PC-3 (cell line): ENCODE results near the gene NAPB. TPM values are rescaled to one million over a fixed set of nuclear protein-coding genes. Genes with fewer than 3 reads are reported as not detected.

Experiments
- ATAC-seq: fragments of 200-7000 bp; cut with Tn5 transposase; 2 replicates; pipeline ENCODE4 v1.9.1; 2020; ENCODE audit warnings: mild to moderate bottlenecking, moderate library complexity
- BruUV-seq: library from RNA; stranded (reverse); fragments of 400-500 nt; replicated peaks from 2 replicates; lab custom pipeline; 2021; lab: Mats Ljungman, UMichigan
- CTCF ChIA-PET: fragments of 300-600 bp; sonication (Branson Sonifier 250); formaldehyde crosslinking; loops from one replicate; lab custom pipeline; 2022; ENCODE audit warnings: antibody characterized with exemption; lab: Charles Lee
- POLR2A ChIA-PET: fragments of 300-600 bp; sonication (Branson Sonifier 250); formaldehyde crosslinking; loops from one replicate; lab custom pipeline; 2022; ENCODE audit warnings: antibody characterized with exemption; ENCODE audit not compliant: unreplicated experiment; lab: Charles Lee
- DNase-seq: peaks from one replicate; pipeline ENCODE4 v3.0.0-alpha.2; 2015
- H2AFZ ChIP-seq: fragments of 300-600 bp; sonication (generic); 2 replicates; pipeline ENCODE4 v1.6.0; 2016; ENCODE audit warnings: antibody characterized with exemption, low read length
- H3F3A ChIP-seq: fragments of 300-600 bp; sonication (generic); one replicate; pipeline ENCODE4 v1.6.0; 2017; ENCODE audit warnings: antibody characterized with exemption, low read length, control low read depth, mild to moderate bottlenecking; ENCODE audit not compliant: unreplicated experiment
- H3K27ac ChIP-seq: fragments of 300-600 bp; sonication (generic); 2 replicates; pipeline ENCODE4 v1.5.1; 2016; ENCODE audit warnings: mild to moderate bottlenecking, low read length
- H3K27me3 ChIP-seq: fragments of 300-600 bp; sonication (generic); 2 replicates; pipeline ENCODE4 v1.6.1; 2016; ENCODE audit warnings: low read length, mixed read lengths
- H3K36me3 ChIP-seq: fragments of 300-600 bp; sonication (generic); 2 replicates; pipeline ENCODE4 v1.6.1; 2016; ENCODE audit warnings: low read depth, mixed run types, low read length, mixed read lengths
- H3K4me1 ChIP-seq: fragments of 300-600 bp; sonication (generic); 2 replicates; pipeline ENCODE4 v1.5.1; 2016; ENCODE audit warnings: low read length; ENCODE audit not compliant: insufficient read depth
- H3K4me2 ChIP-seq: fragments of 300-600 bp; sonication (generic); 2 replicates; pipeline ENCODE4 v1.6.0; 2016; ENCODE audit warnings: low read length
- H3K4me3 ChIP-seq: fragments of 300-600 bp; sonication (generic); 2 replicates; pipeline ENCODE4 v1.5.1; 2016; ENCODE audit warnings: mild to moderate bottlenecking, low read length, mixed read lengths
- H3K79me2 ChIP-seq: fragments of 300-600 bp; sonication (generic); 2 replicates; pipeline ENCODE4 v1.6.1; 2017; ENCODE audit warnings: low read length, mixed read lengths
- H3K9ac ChIP-seq: fragments of 300-600 bp; sonication (generic); 2 replicates; pipeline ENCODE4 v1.6.0; 2016; ENCODE audit warnings: mild to moderate bottlenecking, low read length
- H3K9me2 ChIP-seq: fragments of 300-600 bp; sonication (generic); replicated peaks from 2 replicates; pipeline ENCODE4 v1.6.1; 2016; ENCODE audit warnings: mixed run types, low read length, mixed read lengths
- H3K9me3 ChIP-seq: fragments of 300-600 bp; sonication (generic); 2 replicates; pipeline ENCODE4 v1.6.1; 2016; ENCODE audit warnings: low read length, mixed read lengths
- H4K20me1 ChIP-seq: fragments of 300-600 bp; sonication (generic); 2 replicates; pipeline ENCODE4 v1.6.1; 2016; ENCODE audit warnings: low read length, mixed read lengths
- CTCF ChIP-seq: fragments of 300-600 bp; sonication (generic); conservative IDR thresholded peaks from 2 replicates; pipeline ENCODE4 v1.5.1; 2017; ENCODE audit warnings: antibody characterized with exemption, low read depth, mild to moderate bottlenecking, low read length
- EZH2 ChIP-seq: fragments of 300-600 bp; sonication (generic); IDR thresholded peaks from one replicate; pipeline ENCODE4 v1.6.1; 2017; ENCODE audit warnings: antibody characterized with exemption, mild to moderate bottlenecking, low read length; ENCODE audit not compliant: unreplicated experiment
- EZH2phosphoT487 ChIP-seq: fragments of 300-600 bp; sonication (generic); IDR thresholded peaks from 2 replicates; pipeline ENCODE4 v1.6.1; 2018; ENCODE audit warnings: mild to moderate bottlenecking, antibody characterized with exemption, low read length, borderline replicate concordance
- intact Hi-C: fragments of 100-400 bp; cut with micrococcal nuclease; formaldehyde crosslinking; loops from 2 replicates; pipeline ENCODE4 v1.9.0; 2023
- total RNA-seq: library from RNA; depleted of rRNA; stranded (reverse); fragments of >200 nt; gene quantifications from 2 replicates; pipeline ENCODE4 v1.2.3, GENCODE V29; 2014

NAPB gene
- total RNA-seq, 1 experiment from 2014 or later: 7.8 TPM

GRCh38 chr20:23335521-23335920 lies 85.8 kb downstream of the NAPB start:
- intact Hi-C loops: no loop called here
- Histone ChIP-seq H3K9me2 (no peaks in the 10 kb centered on the region), H3F3A (no peaks in the 10 kb centered on the region), H3K36me3 (no peaks in the 10 kb centered on the region), H3K79me2 (no peaks in the 10 kb centered on the region), H3K27ac (no peak overlapping the region), H3K27me3 (no peaks in the 10 kb centered on the region), H4K20me1 (no peaks in the 10 kb centered on the region), H3K9me3 (no peaks in the 10 kb centered on the region), H3K4me2 (no peak overlapping the region), H3K4me1 (no peaks in the 10 kb centered on the region), H3K9ac (no peak overlapping the region), H3K4me3 (no peak overlapping the region), H2AFZ (no peak overlapping the region)
- DNase-seq: no peak
- ATAC-seq: no peak
- ChIA-PET CTCF (no interaction called here), POLR2A (no interaction called here)
- no peak for TF ChIP-seq EZH2
- no peak for TF ChIP-seq CTCF
- TF ChIP-seq EZH2phosphoT487: no peak
- BruUV-seq: no TSS peak

GRCh38 chr20:23334111-23334510 lies 87.2 kb downstream of the NAPB start:
- no peak overlapping the region for H3K4me3 ChIP-seq
- no peaks in the 10 kb centered on the region for H3K9me3 ChIP-seq
- no peak for ATAC-seq

More at GRCh38 chr20:23334111-23334510, 87.2 kb downstream of the NAPB start:
- POLR2A ChIA-PET: no interaction called here
- no peaks in the 10 kb centered on the region for H3K27me3 ChIP-seq
- no peak for DNase-seq
- H3K79me2 ChIP-seq: no peaks in the 10 kb centered on the region
- H3K36me3 ChIP-seq: no peaks in the 10 kb centered on the region
- H4K20me1 ChIP-seq: no peaks in the 10 kb centered on the region
- H3K9me2 ChIP-seq: no peaks in the 10 kb centered on the region
- no peak overlapping the region for H3K27ac ChIP-seq
- H3K4me2 ChIP-seq: no peak overlapping the region
- TF ChIP-seq CTCF (no peak), EZH2phosphoT487 (no peak), EZH2 (no peak)
- no TSS peak for BruUV-seq
- intact Hi-C loops: no loop called here
- no peaks in the 10 kb centered on the region for H3K4me1 ChIP-seq
- CTCF ChIA-PET: no interaction called here
- no peak overlapping the region for H3K9ac ChIP-seq
- no peak overlapping the region for H2AFZ ChIP-seq
- H3F3A ChIP-seq: no peaks in the 10 kb centered on the region
